HepG2 (cell line): ENCODE results near the gene RAD51D. TPM values are rescaled to one million over a fixed set of nuclear protein-coding genes. Genes with fewer than 3 reads are reported as not detected.
A peak's percentile ranks its signal among the peaks of the same experiment; 100 is the strongest.

Experiments
- ASH2L ChIP-seq: fragments of 300-600, 200-600 bp; sonication (generic); IDR thresholded peaks from 2 replicates; pipeline ENCODE4 v1.7.0; 2017; ENCODE audit warnings: low read depth, mild to moderate bottlenecking, moderate library complexity, mixed read lengths, low read length; ENCODE audit not compliant: insufficient read length
- CHD2 ChIP-seq: IDR thresholded peaks from 2 replicates; pipeline ENCODE4 v1.6.1; 2011; ENCODE audit warnings: low read depth, low read length, improper control_type of control experiment
- GABPA ChIP-seq, 2 experiments: IDR thresholded peaks; 2 replicates each; pipeline ENCODE4 v1.6.1; 2011 to 2016; ENCODE audit warnings: low read depth in 2 of 2, low read length in 1 of 2, missing biosample characterization in 1 of 2, missing genetic modification characterization in 1 of 2
- GATA4 ChIP-seq: sonication (generic); IDR thresholded peaks from 2 replicates; pipeline ENCODE4 v1.6.1; 2016; ENCODE audit warnings: antibody characterized with exemption, low read depth, borderline replicate concordance
- HOMEZ ChIP-seq: IDR thresholded peaks from 2 replicates; pipeline ENCODE4 v1.6.1; 2016; ENCODE audit warnings: low read depth
- JUNB ChIP-seq: sonication (generic); formaldehyde crosslinking; IDR thresholded peaks from 2 replicates; pipeline ENCODE4 v1.8.0; 2022; ENCODE audit warnings: missing genetic modification reagents, mild to moderate bottlenecking, borderline replicate concordance
- KMT2A ChIP-seq: sonication (generic); formaldehyde crosslinking; IDR thresholded peaks from 2 replicates; pipeline ENCODE4 v1.4.0; 2020; ENCODE audit warnings: missing genetic modification reagents
- POLR2AphosphoS2 ChIP-seq: IDR thresholded peaks from 2 replicates; pipeline ENCODE4 v1.6.1; 2011; ENCODE audit warnings: low read depth, low read length, improper control_type of control experiment
- RFX1 ChIP-seq: fragments of 450-650 bp; IDR thresholded peaks from 2 replicates; pipeline ENCODE4 v1.6.1; 2017
- SAP130 ChIP-seq: IDR thresholded peaks from 2 replicates; pipeline ENCODE4 v1.6.1; 2016; ENCODE audit warnings: low read depth
- SRSF9 ChIP-seq: fragments of 200-400 bp; formaldehyde crosslinking; IDR thresholded peaks from 2 replicates; pipeline ENCODE4 v1.6.1; 2018; ENCODE audit warnings: borderline replicate concordance, mild to moderate bottlenecking, low read depth, low read length; ENCODE audit not compliant: insufficient read depth, poor library complexity, severe bottlenecking
- TSC22D2 ChIP-seq: sonication (generic); formaldehyde crosslinking; IDR thresholded peaks from 2 replicates; pipeline ENCODE4 v1.5.1; 2020; ENCODE audit warnings: missing genetic modification reagents, mild to moderate bottlenecking, borderline replicate concordance
- ZMAT3 ChIP-seq: sonication (generic); formaldehyde crosslinking; conservative IDR thresholded peaks from 2 replicates; pipeline ENCODE4 v1.7.0; 2021; ENCODE audit warnings: missing genetic modification reagents
- ZNF30 ChIP-seq: sonication (generic); formaldehyde crosslinking; IDR thresholded peaks from 2 replicates; pipeline ENCODE4 v1.5.0; 2020; ENCODE audit warnings: mild to moderate bottlenecking, missing genetic modification reagents
- ZNF574 ChIP-seq: sonication (generic); formaldehyde crosslinking; IDR thresholded peaks from 2 replicates; pipeline ENCODE4 v1.4.0; 2020; ENCODE audit warnings: missing genetic modification reagents
- ZNF737 ChIP-seq: sonication (generic); formaldehyde crosslinking; IDR thresholded peaks from 2 replicates; pipeline ENCODE4 v1.5.0; 2020; ENCODE audit warnings: missing genetic modification reagents, mild to moderate bottlenecking, borderline replicate concordance
- ZNF879 ChIP-seq: sonication (generic); formaldehyde crosslinking; IDR thresholded peaks from 2 replicates; pipeline ENCODE4 v1.8.1; 2023; ENCODE audit warnings: missing genetic modification reagents
- polyA plus RNA-seq, 8 experiments: library from polyadenylated mRNA; depleted of rRNA in 3 of 8; stranded (reverse) in 7 of 8; unstranded in 1 of 8; fragments of >200 nt; fragmentation: Illumina TruSeq in 4 of 8; extraction: Trizol in 4 of 8; gene quantifications; 2 replicates each; pipeline versions ENCODE4 v1.2.1 to v1.2.3, GENCODE V29; 2011 to 2016; ENCODE audit warnings: low read depth in 4 of 8, missing spikeins in 1 of 8, mixed read lengths in 1 of 8; ENCODE audit not compliant: insufficient read depth in 1 of 8
- total RNA-seq, 5 experiments: library from RNA; depleted of rRNA; stranded (reverse); fragments of >200 nt; fragmentation: Illumina TruSeq; extraction: Trizol; gene quantifications; 2 replicates each; pipeline ENCODE4 v1.2.3, GENCODE V29; 2016; ENCODE audit warnings: low read depth in 1 of 5
- TF ChIP-seq, protein P1 (sequence below): sonication (generic); formaldehyde crosslinking; IDR thresholded peaks from 2 replicates; pipeline ENCODE4 v1.4.0; 2020; ENCODE audit warnings: missing genetic modification reagents
- TF ChIP-seq, protein P2 (sequence below): sonication (generic); formaldehyde crosslinking; IDR thresholded peaks from 2 replicates; pipeline ENCODE4; 2020; ENCODE audit warnings: missing genetic modification reagents, mild to moderate bottlenecking, borderline replicate concordance
- TF ChIP-seq, protein P3 (sequence below): sonication (generic); formaldehyde crosslinking; IDR thresholded peaks from 2 replicates; pipeline ENCODE4 v1.5.1; 2020; ENCODE audit warnings: missing genetic modification reagents, mild to moderate bottlenecking, borderline replicate concordance

Gene RAD51D
- total and polyA plus RNA-seq, 2 of the 13 experiments (the other 11 are each of a cell fraction or from before 2014, with no cell fraction given), result 6.7 to 13.1 TPM

- TF ChIP-seq KMT2A (CRISPR knock-in tag) (peak; percentile 77; the same call in 1 of the 2 replicates), HOMEZ (CRISPR knock-in tag) (peak; percentile 38; the same call in 1 of the 2 replicates), SRSF9 (no peak), RFX1 (no peak), JUNB (CRISPR knock-in tag) (peak; percentile 88; the same call in 1 of the 2 replicates), TSC22D2 (CRISPR knock-in tag) (0 out of 2 replicates have a peak, but pooled peaks have one; percentile 78), ZNF30 (CRISPR knock-in tag) (no peak), ZNF879 (CRISPR knock-in tag) (no peak), CHD2 (no peak), GATA4 (0 out of 2 replicates have a peak, but pooled peaks have one; percentile 38), SAP130 (CRISPR knock-in tag) (peak; percentile 93), ZMAT3 (peak; percentile 57; the same call in 1 of the 2 replicates), ASH2L (no peak), ZNF574 (CRISPR knock-in tag) (peak; percentile 90), GABPA (IDR thresholded peaks at IDR 0.05; ENCODE audit: low read depth, low read length) (no peak), GABPA (CRISPR knock-in tag; IDR thresholded peaks at IDR 0.05; ENCODE audit: low read depth) (peak; percentile 38; the same call in 1 of the 2 replicates), POLR2AphosphoS2 (no peak), ZNF737 (CRISPR knock-in tag) (no peak)
- TF ChIP-seq, protein P1, sequence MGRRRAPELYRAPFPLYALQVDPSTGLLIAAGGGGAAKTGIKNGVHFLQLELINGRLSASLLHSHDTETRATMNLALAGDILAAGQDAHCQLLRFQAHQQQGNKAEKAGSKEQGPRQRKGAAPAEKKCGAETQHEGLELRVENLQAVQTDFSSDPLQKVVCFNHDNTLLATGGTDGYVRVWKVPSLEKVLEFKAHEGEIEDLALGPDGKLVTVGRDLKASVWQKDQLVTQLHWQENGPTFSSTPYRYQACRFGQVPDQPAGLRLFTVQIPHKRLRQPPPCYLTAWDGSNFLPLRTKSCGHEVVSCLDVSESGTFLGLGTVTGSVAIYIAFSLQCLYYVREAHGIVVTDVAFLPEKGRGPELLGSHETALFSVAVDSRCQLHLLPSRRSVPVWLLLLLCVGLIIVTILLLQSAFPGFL (CRISPR knock-in tag), result no peak
- TF ChIP-seq, protein P2, sequence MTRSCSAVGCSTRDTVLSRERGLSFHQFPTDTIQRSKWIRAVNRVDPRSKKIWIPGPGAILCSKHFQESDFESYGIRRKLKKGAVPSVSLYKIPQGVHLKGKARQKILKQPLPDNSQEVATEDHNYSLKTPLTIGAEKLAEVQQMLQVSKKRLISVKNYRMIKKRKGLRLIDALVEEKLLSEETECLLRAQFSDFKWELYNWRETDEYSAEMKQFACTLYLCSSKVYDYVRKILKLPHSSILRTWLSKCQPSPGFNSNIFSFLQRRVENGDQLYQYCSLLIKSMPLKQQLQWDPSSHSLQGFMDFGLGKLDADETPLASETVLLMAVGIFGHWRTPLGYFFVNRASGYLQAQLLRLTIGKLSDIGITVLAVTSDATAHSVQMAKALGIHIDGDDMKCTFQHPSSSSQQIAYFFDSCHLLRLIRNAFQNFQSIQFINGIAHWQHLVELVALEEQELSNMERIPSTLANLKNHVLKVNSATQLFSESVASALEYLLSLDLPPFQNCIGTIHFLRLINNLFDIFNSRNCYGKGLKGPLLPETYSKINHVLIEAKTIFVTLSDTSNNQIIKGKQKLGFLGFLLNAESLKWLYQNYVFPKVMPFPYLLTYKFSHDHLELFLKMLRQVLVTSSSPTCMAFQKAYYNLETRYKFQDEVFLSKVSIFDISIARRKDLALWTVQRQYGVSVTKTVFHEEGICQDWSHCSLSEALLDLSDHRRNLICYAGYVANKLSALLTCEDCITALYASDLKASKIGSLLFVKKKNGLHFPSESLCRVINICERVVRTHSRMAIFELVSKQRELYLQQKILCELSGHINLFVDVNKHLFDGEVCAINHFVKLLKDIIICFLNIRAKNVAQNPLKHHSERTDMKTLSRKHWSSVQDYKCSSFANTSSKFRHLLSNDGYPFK (CRISPR knock-in tag), result no peak
- TF ChIP-seq, protein P3, sequence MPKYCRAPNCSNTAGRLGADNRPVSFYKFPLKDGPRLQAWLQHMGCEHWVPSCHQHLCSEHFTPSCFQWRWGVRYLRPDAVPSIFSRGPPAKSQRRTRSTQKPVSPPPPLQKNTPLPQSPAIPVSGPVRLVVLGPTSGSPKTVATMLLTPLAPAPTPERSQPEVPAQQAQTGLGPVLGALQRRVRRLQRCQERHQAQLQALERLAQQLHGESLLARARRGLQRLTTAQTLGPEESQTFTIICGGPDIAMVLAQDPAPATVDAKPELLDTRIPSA (CRISPR knock-in tag), result no peak
These were observed 56.0 kb downstream of the RAD51D start, which contains the start of gene RFFL (continued) for GRCh38 chr17:35063514-35064223.
